Cardiac muscle cell (in vitro differentiated cells and primary cell): ENCODE results near the gene MGLL. TPM values are rescaled to one million over a fixed set of nuclear protein-coding genes. Genes with fewer than 3 reads are reported as not detected.

Experiments
- DNase-seq, 2 donors: peaks; one replicate each; pipeline versions ENCODE4 v3.0.0 to v3.0.0-alpha.2; 2010 to 2017; ENCODE audit warnings: low read depth in 1 of 2, low spot score in 1 of 2
- H3K27ac ChIP-seq: fragments of 200-600 bp; sonication (generic); 2 replicates; pipeline ENCODE4 v1.5.1; 2016
- H3K27me3 ChIP-seq: fragments of 200-600 bp; sonication (generic); 2 replicates; pipeline ENCODE4 v1.6.0; 2016; ENCODE audit warnings: control low read depth
- H3K36me3 ChIP-seq: fragments of 200-600 bp; sonication (generic); 2 replicates; pipeline ENCODE4 v1.5.1; 2016; ENCODE audit warnings: control low read depth
- H3K4me1 ChIP-seq: fragments of 200-600 bp; sonication (generic); 2 replicates; pipeline ENCODE4 v1.8.1; 2017; ENCODE audit warnings: low read depth, mild to moderate bottlenecking, mixed run types
- H3K4me3 ChIP-seq: fragments of 200-600 bp; sonication (generic); 2 replicates; pipeline ENCODE4 v1.5.1; 2016; ENCODE audit warnings: mild to moderate bottlenecking
- H3K9me3 ChIP-seq: fragments of 200-600 bp; sonication (generic); 2 replicates; pipeline ENCODE4 v1.5.1; 2017; ENCODE audit warnings: low read depth, mild to moderate bottlenecking, control low read depth
- polyA plus RNA-seq: library from polyadenylated mRNA; unstranded; fragments of >200 nt; fragmentation: Nextera tagmentation; extraction: Ambion mirVana; gene quantifications from 2 replicates; pipeline ENCODE4 v1.2.1, GENCODE V29; 2016
- total RNA-seq: library from RNA; depleted of rRNA; stranded (reverse); fragments of >200 nt; gene quantifications from 2 replicates; pipeline ENCODE4 v1.2.3, GENCODE V29; 2016
- TF ChIP-seq, protein P1 (sequence below): IDR thresholded peaks from 2 replicates; pipeline ENCODE4 v1.5.1; 2012; ENCODE audit warnings: low read depth, mild to moderate bottlenecking, low read length

Gene MGLL
- total and polyA plus RNA-seq, 2 experiments from 2014 or later = 1.0 TPM

GRCh38 chr3:127754411-127755304 is 67.7 kb downstream of the MGLL start:
- Histone ChIP-seq H3K4me1 (no peaks in the 10 kb centered on the region), H3K9me3 (no peaks in the 10 kb centered on the region), H3K36me3 (no peaks in the 10 kb centered on the region), H3K27ac (no peak overlapping the region), H3K4me3 (no peak overlapping the region), H3K27me3 (no peaks in the 10 kb centered on the region)
- no peak for DNase-seq
- TF ChIP-seq, protein P1, sequence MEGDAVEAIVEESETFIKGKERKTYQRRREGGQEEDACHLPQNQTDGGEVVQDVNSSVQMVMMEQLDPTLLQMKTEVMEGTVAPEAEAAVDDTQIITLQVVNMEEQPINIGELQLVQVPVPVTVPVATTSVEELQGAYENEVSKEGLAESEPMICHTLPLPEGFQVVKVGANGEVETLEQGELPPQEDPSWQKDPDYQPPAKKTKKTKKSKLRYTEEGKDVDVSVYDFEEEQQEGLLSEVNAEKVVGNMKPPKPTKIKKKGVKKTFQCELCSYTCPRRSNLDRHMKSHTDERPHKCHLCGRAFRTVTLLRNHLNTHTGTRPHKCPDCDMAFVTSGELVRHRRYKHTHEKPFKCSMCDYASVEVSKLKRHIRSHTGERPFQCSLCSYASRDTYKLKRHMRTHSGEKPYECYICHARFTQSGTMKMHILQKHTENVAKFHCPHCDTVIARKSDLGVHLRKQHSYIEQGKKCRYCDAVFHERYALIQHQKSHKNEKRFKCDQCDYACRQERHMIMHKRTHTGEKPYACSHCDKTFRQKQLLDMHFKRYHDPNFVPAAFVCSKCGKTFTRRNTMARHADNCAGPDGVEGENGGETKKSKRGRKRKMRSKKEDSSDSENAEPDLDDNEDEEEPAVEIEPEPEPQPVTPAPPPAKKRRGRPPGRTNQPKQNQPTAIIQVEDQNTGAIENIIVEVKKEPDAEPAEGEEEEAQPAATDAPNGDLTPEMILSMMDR = no peak

DNA sequence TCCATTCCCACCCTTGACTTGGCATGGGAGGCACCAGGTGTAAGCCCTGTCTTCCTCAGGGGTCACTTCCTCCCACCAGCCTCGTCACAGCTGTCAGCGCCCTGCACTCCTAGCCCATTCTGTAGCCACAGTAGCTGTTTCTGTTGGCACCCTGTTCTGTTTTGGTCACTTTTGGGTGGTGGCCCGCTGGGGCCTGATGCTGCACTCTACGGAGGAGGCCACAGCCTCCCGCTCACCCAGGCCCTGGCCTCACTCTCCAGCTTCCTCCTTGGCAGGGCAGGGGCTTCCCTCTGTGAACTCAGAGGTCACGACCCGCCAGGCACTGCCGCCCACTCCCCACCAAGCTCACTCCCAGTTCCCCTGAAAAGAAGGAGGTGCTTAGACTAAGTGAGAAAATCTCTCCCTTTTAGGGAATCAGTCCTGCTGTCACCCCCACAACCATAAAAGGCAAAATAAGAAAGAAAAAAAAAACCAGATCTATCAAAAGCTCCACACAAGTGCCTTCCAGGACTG is 68.4 kb downstream of the MGLL start:
- Histone ChIP-seq H3K4me3 (no peak overlapping the region), H3K27ac (no peak overlapping the region), H3K9me3 (no peaks in the 10 kb centered on the region), H3K27me3 (no peaks in the 10 kb centered on the region), H3K4me1 (no peaks in the 10 kb centered on the region), H3K36me3 (no peaks in the 10 kb centered on the region)
- no peak for DNase-seq
- TF ChIP-seq, protein P1 = no peak

DNA sequence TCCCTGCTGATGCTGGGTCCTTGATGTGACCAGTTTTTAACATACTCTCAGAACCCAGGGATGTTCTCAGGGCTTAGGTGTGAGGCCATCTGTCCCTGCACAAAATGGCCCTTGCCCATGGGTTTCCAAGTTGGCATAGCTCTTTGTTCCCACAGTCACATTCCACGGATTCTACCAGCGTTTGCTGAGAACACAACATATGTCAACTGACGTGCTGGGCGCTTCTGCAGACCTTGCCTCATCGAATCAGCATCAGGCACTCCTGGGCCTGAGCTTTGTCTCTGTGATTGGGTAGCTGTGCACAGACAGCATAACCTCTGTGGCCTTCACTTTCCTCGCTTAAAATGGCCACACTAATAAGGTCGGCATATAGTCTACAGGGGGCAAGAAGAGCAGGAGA is 69.0 kb downstream of the MGLL start:
- TF ChIP-seq, protein P1 = no peak
- H3K4me1 ChIP-seq = no peaks in the 10 kb centered on the region
- H3K27ac ChIP-seq = no peak overlapping the region
- no peak overlapping the region for H3K4me3 ChIP-seq
- no peaks in the 10 kb centered on the region for H3K36me3 ChIP-seq
- H3K27me3 ChIP-seq = no peaks in the 10 kb centered on the region
- no peaks in the 10 kb centered on the region for H3K9me3 ChIP-seq
- DNase-seq = no peak

DNA sequence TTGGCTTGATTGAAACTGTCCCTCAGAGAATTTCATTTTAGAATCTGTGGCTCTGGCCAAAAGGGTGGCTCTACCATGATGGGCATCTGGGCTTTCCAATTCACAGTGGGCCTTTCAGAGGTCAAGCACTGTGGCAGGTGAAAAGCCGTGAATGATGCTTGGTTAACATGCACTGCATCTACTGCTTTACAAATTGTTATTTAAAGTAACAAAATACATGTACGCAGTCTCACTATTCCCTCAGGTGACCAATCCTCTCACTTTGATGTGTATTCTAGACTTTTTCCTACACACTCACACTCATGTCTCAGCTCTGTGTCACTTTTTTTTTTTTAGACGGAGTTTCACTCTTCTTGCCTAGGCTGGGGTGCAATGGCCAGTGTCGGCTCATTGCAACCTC is 70.5 kb downstream of the MGLL start:
- Histone ChIP-seq H3K4me3 (no peak overlapping the region), H3K27me3 (no peaks in the 10 kb centered on the region), H3K36me3 (no peaks in the 10 kb centered on the region), H3K27ac (no peak overlapping the region), H3K4me1 (no peaks in the 10 kb centered on the region), H3K9me3 (no peaks in the 10 kb centered on the region)
- no peak for DNase-seq
- TF ChIP-seq, protein P1 = no peak

- no peak for DNase-seq
- Histone ChIP-seq H3K9me3 (no peaks in the 10 kb centered on the region), H3K4me3 (no peak overlapping the region), H3K36me3 (no peaks in the 10 kb centered on the region), H3K27me3 (no peaks in the 10 kb centered on the region), H3K27ac (no peak overlapping the region), H3K4me1 (no peaks in the 10 kb centered on the region)
- TF ChIP-seq, protein P1 = no peak
Measured at GRCh38 chr3:127751163-127751621, 71.1 kb downstream of the MGLL start.
